HT1080 (cell line): ENCODE results near the gene UTS2. TPM values are rescaled to one million over a fixed set of nuclear protein-coding genes. Genes with fewer than 3 reads are reported as not detected.

ENCODE experiments used
- DNase-seq: peaks from one replicate; pipeline ENCODE4 v3.0.0-alpha.2; 2015; ENCODE audit warnings: low read depth
- polyA plus RNA-seq, 2 experiments: library from polyadenylated mRNA; depleted of rRNA; stranded (reverse); fragments of >200 nt; gene quantifications; 2 replicates each; pipeline ENCODE4 v1.2.3, GENCODE V29; 2015
- total RNA-seq: library from RNA; depleted of rRNA; stranded (reverse); fragments of >200 nt; shearing (Covaris generic); gene quantifications from 2 replicates; pipeline ENCODE4 v1.2.3, GENCODE V29; 2014; rRNA removed

Gene UTS2, protein sequence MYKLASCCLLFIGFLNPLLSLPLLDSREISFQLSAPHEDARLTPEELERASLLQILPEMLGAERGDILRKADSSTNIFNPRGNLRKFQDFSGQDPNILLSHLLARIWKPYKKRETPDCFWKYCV
- not detected in 2 replicates for total RNA-seq
- polyA plus RNA-seq (2015; cell fraction: cytosol; rRNA removed) = not detected in 2 replicates
- 0.08 TPM in 1 of 2 replicates, not detected in the other for polyA plus RNA-seq (2015; cell fraction: nucleus; rRNA removed)

GRCh38 chr1:7852804-7853683 lies at the start of gene UTS2:
UTS2 (minus strand) TSS chr1:7853065; CDS start chr1:7853003, 62 bp downstream.
- no peak for DNase-seq

GRCh38 chr1:7899741-7900140 lies 46.9 kb upstream of the UTS2 start:
- peak; percentile 95 for DNase-seq

DNA sequence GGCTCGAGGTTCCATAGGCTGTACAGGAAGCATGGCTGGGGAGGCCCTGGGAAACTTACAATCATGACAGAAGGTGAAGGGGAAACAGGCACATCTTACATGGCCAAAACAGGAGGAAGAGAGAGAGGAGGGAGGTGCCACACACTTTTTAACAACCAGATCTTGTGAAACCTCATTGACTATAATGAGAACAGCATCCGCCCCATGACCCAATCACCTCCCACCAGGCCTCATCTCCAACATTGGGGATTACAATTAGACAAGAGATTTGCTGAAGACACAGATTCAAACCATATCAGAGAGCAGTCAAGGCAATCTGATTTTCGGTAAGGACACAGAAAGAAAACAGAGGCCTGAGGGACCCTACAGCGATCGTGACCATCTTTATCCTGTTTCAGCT lies 46.1 kb upstream of the UTS2 start:
- DNase-seq = no peak

DNA sequence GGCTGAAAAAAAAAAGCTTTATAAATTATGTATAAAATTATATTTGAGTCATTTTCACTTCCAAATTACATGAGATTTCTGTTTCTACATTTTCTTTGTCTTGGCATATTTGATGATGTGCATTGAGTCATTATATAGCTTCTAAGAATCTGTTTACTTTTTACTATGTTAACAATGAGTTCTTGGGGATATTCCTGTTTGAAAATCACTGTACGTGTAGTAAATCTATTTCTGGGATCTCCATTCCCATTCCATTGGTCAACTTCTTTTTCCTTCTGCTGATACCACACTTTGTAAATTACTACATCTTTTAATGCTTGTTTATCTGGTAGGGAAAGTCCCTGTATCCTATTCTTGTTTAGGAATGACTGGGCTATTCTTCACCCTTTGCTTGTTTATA lies 44.1 kb upstream of the UTS2 start:
- no peak for DNase-seq

DNA sequence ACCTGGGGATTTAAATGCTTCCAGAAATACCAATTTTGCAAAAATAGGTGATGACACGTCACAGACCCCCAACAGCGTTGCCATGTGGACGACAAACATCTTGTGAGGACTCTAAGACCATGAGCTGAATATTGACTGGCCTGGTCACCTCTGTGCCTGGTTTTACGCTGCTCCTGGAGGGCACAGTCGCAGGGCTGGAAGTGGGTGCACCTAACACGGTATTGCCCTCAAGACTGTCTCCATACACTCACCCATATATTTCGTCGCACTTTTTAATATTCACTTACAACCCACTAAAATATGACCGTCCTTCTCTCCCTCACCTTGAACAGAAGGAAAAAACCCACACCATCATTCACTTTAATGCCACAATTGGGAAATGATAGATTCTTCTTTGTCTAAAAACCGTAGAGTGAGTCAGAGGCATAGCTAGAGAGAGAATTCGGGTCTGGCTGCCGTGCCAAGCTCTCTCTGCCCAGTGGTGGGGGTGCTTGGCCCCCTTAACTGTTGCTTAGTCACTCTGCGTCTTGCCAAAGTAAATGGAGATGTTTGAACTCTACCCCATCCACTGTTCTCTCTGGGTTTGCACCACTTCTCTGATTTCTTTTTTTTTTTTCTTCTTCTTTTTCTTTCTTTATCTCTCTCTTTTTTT lies 40.8 kb upstream of the UTS2 start:
- DNase-seq = peak; percentile 91

DNA sequence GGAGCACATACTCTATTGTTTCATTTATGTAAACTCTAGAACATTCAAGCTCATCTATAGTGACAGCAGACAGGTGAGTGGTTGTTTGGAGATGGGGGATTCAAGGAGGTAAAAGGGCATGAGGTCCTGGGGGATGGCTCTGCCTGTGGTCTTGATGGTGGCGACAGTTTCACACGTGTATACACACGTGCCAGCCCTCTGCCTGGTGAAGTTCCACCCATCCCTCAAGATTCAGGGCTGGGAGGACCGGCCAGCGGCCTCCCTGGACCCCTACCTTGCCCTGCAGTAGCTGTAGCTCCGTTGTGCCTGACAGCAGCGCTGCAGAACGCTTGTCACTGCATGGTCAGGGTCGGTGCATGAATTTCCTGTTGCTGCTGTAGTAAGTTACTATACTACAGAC lies 38.9 kb upstream of the UTS2 start:
- DNase-seq = no peak

DNA sequence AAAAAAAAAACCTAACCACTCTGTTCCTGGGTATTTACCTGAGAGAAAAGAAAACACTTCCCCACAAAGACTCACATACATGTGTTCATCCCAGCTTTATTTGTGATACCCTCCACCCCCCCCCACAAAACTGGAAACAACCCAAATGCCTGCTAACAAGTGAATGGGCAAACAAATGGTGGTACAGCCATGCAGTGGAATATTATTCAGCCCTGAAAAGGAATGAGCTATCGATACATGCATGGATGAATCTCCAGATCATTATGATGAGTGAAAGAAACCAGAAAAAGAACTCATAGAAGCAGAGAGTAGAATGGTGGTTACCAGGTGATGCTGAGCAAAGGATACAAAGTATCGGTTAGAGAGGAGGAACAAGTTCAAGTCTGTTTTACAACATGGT lies 38.0 kb upstream of the UTS2 start:
- DNase-seq = no peak

- peak; percentile 47 for DNase-seq
Measured at GRCh38 chr1:7888248-7889081, 35.6 kb upstream of the UTS2 start.

DNA sequence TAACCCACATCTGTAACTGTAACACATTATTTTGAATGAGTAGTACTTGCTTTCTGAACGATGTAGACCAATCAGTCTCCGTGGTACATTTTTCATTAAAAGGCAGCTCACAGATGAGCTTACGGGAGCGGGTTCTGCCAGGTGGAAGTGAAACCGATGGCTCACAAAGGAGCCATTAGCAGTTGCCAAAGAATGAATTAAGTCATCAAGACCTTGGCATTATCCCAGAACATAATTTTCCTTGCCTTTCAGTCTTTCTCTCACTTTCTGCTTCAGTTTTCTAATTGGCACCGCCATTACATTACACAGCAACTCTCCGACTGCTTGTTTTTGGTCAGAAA lies 33.5 kb upstream of the UTS2 start:
- peak; percentile 17 for DNase-seq

- no peak for DNase-seq
Measured at GRCh38 chr1:7885513-7886404, 32.9 kb upstream of the UTS2 start.

GRCh38 chr1:7884757-7885156 lies 31.9 kb upstream of the UTS2 start:
- DNase-seq = no peak

DNA sequence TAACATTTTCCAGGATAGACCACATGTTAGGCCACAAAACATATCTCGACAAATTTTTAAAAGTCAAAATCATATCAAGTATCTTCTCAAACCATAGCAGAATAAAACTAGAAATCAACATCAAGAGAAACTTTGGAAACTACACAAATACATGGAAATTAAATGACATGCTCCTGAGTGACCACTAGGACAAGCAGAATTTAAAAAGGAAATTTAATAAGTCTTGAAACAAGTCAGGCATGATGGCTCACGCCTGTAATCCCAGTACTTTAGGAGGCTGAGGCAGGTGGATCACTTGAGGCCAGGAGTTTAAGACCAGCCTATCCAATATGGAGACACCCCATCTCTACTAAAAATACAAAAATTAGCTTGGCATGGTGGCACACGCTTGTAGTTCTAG lies 26.4 kb upstream of the UTS2 start:
- no peak for DNase-seq

DNA sequence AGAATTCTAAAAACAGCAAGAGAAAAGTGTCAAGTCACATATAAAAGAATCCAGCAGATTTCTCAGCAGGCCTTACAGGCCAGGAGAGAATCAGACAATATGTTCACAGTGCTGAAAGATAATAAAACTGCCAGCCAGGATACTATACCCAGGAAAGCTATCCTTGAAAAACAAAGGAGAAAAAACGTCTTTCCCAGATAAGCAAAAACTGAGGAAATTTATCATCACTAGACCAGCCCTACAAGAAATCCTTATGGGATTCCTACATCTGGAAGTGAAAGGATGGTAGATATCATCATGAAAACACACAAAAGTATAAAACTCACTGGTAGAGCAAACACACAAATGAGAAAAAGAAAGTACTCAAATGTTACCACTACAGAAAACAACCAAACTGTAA lies 25.2 kb upstream of the UTS2 start:
- no peak for DNase-seq

DNA sequence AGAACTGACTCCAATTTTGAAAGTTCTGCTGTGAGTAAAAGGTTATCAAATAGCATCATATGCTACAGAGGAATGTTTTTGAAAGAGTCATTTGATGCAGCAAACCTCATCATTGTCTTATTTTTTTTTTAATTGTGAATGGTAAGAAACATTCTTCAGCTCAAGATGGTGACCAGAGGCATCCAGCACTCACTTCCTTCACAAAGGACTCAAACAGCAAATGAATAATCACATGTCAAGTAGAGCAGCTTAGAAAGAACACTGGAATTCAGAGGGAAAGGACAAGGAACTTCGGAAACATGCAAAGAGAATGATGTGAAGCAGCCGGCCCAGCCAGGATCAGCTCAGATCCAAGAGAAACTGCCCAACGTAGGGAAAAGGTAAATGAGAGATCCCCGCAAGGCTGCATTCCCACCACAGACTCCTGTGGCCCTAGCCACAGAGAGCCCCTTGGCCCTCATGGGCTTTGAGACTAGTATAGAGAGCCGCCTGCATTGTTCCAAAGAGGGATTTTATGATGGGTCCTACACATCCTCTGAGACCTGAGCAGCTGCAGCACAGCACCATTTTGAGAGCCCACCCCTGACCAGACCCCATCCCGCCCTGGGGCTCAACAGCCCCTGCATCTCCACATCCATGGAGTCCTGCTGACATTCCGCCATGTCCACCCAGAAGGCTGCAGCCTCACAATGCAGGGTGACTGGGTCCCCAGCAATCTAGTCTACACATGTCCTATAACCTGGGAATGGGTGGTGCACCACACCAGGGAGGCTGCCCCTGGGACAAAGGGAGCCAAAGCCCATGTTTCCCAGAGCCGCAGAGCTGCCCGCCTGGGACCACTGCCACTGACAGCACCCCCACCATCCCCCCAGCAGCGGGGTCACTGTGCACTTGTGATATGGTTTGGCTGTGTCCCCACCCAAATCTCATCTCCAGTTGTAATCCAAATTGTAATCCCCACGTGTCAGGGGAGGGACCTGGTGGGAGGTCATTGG lies 21.2 kb upstream of the UTS2 start:
- DNase-seq = no peak

GRCh38 chr1:7871136-7871535 lies 18.3 kb upstream of the UTS2 start:
- DNase-seq = no peak

- DNase-seq = peak; percentile 95
Measured at GRCh38 chr1:7869136-7869920, 16.5 kb upstream of the UTS2 start.

DNA sequence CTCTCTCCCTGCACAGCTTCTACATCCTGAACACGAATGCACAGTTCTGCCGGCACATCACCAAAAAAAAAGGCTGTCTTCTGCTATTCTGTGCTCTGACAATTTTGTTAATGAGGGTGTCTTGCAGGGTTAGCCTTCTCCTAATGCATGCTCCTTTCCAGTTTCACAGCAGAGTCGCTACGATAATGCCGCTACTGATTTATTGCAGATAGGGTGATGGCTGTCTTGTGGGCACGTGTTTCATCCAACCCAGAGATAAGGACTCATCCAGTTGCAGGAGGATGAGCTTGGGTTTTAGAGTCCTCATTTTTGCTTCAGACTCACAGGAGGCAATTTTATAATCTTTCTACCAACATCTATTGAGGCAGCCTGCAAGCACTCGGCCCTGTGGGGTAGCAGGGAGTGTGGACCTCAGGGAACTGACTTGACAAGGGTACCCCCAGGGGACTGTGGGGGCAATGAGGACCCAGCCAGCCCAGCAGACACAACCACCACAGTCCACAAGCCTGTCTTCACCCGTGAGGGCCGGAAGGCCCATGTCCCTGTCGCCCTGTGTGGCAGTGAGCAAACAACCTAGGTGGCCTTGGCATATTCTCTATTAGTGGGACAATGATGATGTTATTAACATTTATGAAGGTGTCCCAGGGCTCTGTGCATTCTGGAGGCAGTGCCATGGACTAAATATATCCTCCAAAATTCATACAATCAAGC lies 15.4 kb upstream of the UTS2 start:
- no peak for DNase-seq

DNA sequence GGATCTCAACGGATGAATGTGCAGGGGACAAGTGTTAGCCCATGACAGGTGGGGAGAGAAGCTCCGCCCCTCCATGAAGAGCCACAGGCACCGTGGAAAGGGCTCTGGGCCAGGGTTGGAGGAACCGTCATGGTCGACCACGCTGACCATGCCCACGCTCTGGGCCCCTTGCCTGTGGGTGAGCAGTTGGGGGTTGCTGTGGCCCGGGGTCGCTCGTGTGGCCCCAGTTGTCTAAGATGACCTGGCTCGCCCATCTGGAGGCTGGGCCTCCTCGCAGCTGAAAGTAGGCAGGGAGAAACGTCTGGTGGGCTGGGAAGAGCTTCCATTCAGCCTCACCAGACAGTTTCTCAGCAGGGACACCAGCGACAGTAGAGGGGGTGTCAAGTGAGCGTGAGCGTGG lies 13.1 kb upstream of the UTS2 start:
- no peak for DNase-seq
